Nephron progenitor cell (in vitro differentiated cells): ENCODE measurements around the gene PPP5C.

Source experiments
- DNase-seq: peaks from one replicate; pipeline ENCODE4 v3.0.0; 2021
- H3K27ac Mint-ChIP-seq: 2 replicates; pipeline ENCODE4 v1.8.0; 2021; ENCODE audit warnings: mild to moderate bottlenecking, moderate library complexity, mixed read lengths
- H3K27me3 Mint-ChIP-seq: 2 replicates; pipeline ENCODE4 v1.8.0; 2021; ENCODE audit warnings: mild to moderate bottlenecking, low read depth, mixed read lengths; ENCODE audit not compliant: poor library complexity
- H3K36me3 Mint-ChIP-seq: 2 replicates; pipeline ENCODE4 v1.8.0; 2021; ENCODE audit warnings: low read depth, mixed read lengths
- H3K4me1 Mint-ChIP-seq: 2 replicates; pipeline ENCODE4 v1.8.0; 2021; ENCODE audit warnings: mixed read lengths
- H3K4me3 Mint-ChIP-seq: 2 replicates; pipeline ENCODE4 v1.8.0; 2021; ENCODE audit warnings: mild to moderate bottlenecking, moderate library complexity, mixed read lengths
- H3K9me3 Mint-ChIP-seq: 2 replicates; pipeline ENCODE4 v1.8.0; 2021; ENCODE audit warnings: mild to moderate bottlenecking, moderate library complexity, mixed read lengths
- TF ChIP-seq, protein P1 (sequence below): fragments of 200-600 bp; sonication (generic); IDR thresholded peaks from 2 replicates; pipeline ENCODE4 v1.5.0; 2021; ENCODE audit warnings: antibody characterized with exemption

The PPP5C gene

DNA sequence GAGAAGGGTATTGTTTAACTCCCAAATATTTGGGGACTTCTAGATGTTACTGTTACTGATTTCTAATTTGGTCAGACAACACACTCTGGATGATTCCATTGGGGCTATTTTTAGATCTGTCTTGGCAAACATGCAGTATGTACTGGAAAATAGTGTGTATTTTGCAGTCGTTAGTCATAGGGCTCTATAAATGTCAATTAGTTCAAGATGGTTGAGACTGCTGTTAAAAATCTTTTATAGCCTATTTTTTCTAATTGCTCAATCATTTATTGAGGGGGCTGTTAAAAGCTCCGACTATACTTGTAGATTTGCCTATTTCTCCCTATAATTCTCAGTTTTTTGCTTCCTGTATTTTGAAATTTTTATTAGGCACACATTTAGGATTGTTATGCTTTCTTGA, 31.4 kb downstream of the PPP5C start:
- peaks cover 75% of the 10 kb centered on the region for H3K36me3 Mint-ChIP-seq
- no peak for DNase-seq
- H3K27ac Mint-ChIP-seq, result peak overlapping the region; percentile 32
- TF ChIP-seq, protein P1, sequence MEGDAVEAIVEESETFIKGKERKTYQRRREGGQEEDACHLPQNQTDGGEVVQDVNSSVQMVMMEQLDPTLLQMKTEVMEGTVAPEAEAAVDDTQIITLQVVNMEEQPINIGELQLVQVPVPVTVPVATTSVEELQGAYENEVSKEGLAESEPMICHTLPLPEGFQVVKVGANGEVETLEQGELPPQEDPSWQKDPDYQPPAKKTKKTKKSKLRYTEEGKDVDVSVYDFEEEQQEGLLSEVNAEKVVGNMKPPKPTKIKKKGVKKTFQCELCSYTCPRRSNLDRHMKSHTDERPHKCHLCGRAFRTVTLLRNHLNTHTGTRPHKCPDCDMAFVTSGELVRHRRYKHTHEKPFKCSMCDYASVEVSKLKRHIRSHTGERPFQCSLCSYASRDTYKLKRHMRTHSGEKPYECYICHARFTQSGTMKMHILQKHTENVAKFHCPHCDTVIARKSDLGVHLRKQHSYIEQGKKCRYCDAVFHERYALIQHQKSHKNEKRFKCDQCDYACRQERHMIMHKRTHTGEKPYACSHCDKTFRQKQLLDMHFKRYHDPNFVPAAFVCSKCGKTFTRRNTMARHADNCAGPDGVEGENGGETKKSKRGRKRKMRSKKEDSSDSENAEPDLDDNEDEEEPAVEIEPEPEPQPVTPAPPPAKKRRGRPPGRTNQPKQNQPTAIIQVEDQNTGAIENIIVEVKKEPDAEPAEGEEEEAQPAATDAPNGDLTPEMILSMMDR, result no peak
- peaks cover 18% of the 10 kb centered on the region for H3K4me1 Mint-ChIP-seq
- peaks cover 12% of the 10 kb centered on the region for H3K9me3 Mint-ChIP-seq
- no peaks in the 10 kb centered on the region for H3K27me3 Mint-ChIP-seq
- H3K4me3 Mint-ChIP-seq, result no peak overlapping the region

DNA sequence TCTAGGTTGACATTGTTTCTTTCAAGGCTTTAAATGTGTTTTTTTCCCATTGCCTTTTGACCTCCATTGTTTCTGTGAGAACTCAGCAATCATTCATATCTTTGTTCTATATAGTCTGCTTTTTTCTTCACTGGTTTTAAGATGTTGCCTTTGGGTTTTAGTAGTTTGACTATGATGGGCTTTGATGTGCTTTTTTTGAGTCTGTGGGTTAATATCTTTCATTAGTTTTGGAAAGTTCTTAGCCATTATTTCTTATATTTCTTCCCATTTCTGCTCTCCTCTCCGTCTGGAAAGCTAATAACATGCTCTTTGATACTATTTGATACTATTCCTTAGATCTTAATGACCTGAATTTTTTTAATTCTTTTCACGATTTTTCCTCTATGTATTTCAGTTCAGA, 33.8 kb downstream of the PPP5C start:
- Mint-ChIP-seq H3K36me3 (peaks cover 93% of the 10 kb centered on the region), H3K4me3 (no peak overlapping the region), H3K27me3 (no peaks in the 10 kb centered on the region), H3K27ac (no peak overlapping the region), H3K9me3 (peaks cover 12% of the 10 kb centered on the region), H3K4me1 (peaks cover 18% of the 10 kb centered on the region)
- TF ChIP-seq, protein P1, result no peak
- no peak for DNase-seq

DNA sequence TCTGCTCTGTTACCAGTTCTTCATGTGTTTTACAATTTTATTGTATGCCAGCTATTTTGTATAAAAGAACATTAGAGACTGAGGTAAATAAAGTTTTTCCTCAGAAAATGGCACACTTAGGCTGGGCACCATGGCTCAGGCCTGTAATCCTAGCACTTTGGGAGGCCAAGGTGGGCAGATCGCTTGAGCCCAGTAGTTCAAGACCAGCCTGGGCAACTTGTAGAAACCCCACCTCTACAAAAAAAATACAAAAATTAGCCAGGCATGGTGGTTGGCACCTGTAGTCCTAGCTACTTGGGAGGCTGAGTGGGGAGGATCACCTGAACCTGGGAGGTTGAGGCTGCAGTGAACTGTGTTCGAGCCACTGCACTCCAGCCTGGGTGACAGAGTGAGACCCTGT, 34.5 kb downstream of the PPP5C start:
- no peaks in the 10 kb centered on the region for H3K27me3 Mint-ChIP-seq
- peaks cover 92% of the 10 kb centered on the region for H3K36me3 Mint-ChIP-seq
- no peak overlapping the region for H3K4me3 Mint-ChIP-seq
- H3K4me1 Mint-ChIP-seq, result peaks cover 18% of the 10 kb centered on the region
- TF ChIP-seq, protein P1, result no peak
- no peak overlapping the region for H3K27ac Mint-ChIP-seq
- DNase-seq, result no peak
- peaks cover 12% of the 10 kb centered on the region for H3K9me3 Mint-ChIP-seq

DNA sequence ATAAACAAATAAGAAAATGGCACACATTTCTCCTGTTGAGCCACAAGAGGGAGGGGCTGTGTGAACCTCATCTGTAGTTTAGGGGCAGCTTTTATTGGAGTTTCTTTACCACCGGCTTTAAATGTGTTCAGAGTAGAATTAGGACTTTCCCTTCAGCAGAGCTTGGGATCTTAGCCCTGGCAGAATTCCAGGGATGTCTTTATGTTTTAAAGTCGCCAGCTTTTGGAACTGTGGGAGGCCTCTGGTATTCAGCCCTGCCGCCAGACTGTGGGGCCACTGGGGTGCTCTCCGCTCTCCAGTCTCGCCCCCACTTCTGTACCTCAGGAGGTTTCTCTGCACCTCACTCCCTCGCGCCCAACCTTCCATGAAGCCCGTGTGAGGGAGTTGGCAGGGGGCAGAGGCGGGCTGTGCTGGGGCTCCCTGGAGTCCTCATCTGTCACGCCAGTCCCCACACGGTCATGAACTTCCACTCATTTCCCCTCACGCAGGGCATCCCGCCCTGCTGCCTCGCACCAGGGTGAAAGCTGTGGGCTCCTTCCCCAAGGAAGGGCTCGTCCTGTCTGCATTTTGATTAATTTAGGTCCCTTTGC, 35.0 kb downstream of the PPP5C start:
- Mint-ChIP-seq H3K4me1 (peaks cover 18% of the 10 kb centered on the region), H3K4me3 (no peak overlapping the region), H3K9me3 (peaks cover 12% of the 10 kb centered on the region), H3K27ac (peak overlapping the region; percentile 6), H3K36me3 (peaks cover 89% of the 10 kb centered on the region), H3K27me3 (no peaks in the 10 kb centered on the region)
- TF ChIP-seq, protein P1, result no peak
- no peak for DNase-seq

DNA sequence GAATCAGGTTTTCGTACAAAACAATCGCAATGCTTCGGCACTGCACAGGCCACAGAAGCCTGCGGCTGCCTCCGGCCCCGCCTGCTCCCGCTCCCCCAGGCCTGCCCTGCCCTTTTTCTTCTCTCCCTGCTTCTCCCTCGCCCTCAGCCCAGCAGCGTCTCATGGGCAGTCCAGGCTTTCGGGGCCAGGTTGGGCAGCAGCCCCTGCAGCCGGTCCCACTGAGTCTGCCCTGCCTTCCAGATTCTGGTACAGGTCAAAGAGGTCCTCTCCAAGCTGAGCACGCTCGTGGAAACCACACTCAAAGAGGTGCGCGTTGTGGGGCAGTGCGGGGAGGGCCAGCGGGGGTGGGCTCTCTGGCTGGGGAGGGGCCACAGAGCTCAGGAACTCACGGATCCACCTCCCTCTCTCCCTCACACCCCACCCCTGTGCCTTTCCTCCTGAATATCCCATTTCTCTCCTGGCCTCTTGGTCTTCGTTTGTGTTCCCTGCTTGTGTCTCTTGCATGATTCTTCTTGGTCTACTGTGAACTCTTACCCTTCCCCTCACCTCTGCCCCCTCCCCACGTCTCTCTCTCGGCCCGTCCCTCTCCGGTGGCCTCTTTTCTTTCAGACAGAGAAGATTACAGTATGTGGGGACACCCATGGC, 36.4 kb downstream of the PPP5C start:
- peak overlapping the region; percentile 96 for H3K27ac Mint-ChIP-seq
- H3K27me3 Mint-ChIP-seq, result no peaks in the 10 kb centered on the region
- peaks cover 12% of the 10 kb centered on the region for H3K9me3 Mint-ChIP-seq
- peaks cover 89% of the 10 kb centered on the region for H3K36me3 Mint-ChIP-seq
- H3K4me3 Mint-ChIP-seq, result no peak overlapping the region
- TF ChIP-seq, protein P1, result no peak
- no peak for DNase-seq
- peaks cover 18% of the 10 kb centered on the region for H3K4me1 Mint-ChIP-seq

DNA sequence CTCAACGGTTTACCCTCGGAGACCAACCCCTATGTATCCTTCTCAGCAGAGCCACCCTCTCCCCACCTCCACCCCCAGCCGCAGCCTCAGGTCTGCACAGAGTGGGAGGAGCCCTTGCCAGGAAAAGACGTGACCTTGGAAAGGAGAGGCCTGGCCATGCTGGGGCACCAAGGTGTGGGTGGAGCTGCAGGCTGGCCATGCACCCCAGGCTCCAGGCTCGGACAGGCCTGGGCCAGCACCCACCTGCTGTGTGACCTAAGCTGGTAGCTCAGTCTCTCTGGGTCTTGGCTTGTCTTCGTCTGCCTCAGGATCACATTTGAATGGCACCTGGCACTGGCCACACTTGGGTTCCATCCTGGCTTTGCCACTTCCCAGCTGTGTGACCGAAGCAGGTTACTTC, 37.0 kb downstream of the PPP5C start:
- H3K27me3 Mint-ChIP-seq, result no peaks in the 10 kb centered on the region
- H3K27ac Mint-ChIP-seq, result peak overlapping the region; percentile 96
- DNase-seq, result no peak
- peaks cover 89% of the 10 kb centered on the region for H3K36me3 Mint-ChIP-seq
- peaks cover 18% of the 10 kb centered on the region for H3K4me1 Mint-ChIP-seq
- H3K4me3 Mint-ChIP-seq, result no peak overlapping the region
- H3K9me3 Mint-ChIP-seq, result peaks cover 12% of the 10 kb centered on the region
- TF ChIP-seq, protein P1, result no peak
